Natural killer cell (primary cell): ENCODE data around the gene BCL2L1. TPM values are rescaled to one million over a fixed set of nuclear protein-coding genes. Genes with fewer than 3 reads are reported as not detected.

Source experiments
- ATAC-seq, 3 donors: fragments of 150-1000 bp in 2 of 3; fragments of 200-7000 bp in 1 of 3; cut with Tn5 transposase; 1 replicate in 1 of 3; 2 replicates in 2 of 3; pipeline ENCODE4 v1.10.0; 2021; ENCODE audit warnings: mild to moderate bottlenecking in 2 of 3, moderate library complexity in 2 of 3
- DNase-seq, 2 donors: peaks; one replicate each; pipeline versions ENCODE4 v3.0.0 to v3.0.0-alpha.2; 2013 to 2021; ENCODE audit warnings: mixed read lengths in 1 of 2
- H3K27ac ChIP-seq: one replicate; pipeline ENCODE4 v1.5.1; 2013; ENCODE audit warnings: mild to moderate bottlenecking, low read length
- H3K27me3 ChIP-seq: one replicate; pipeline ENCODE4 v1.6.1; 2013; ENCODE audit warnings: low read length; ENCODE audit not compliant: control insufficient read depth, insufficient read depth
- H3K36me3 ChIP-seq: one replicate; pipeline ENCODE4 v1.6.1; 2013; ENCODE audit warnings: low read length; ENCODE audit not compliant: control insufficient read depth, insufficient read depth
- H3K4me1 ChIP-seq: one replicate; pipeline ENCODE4 v1.6.1; 2013; ENCODE audit warnings: low read length; ENCODE audit not compliant: control insufficient read depth, insufficient read depth
- H3K4me3 ChIP-seq: one replicate; pipeline ENCODE4 v1.5.1; 2013; ENCODE audit warnings: low read length
- H3K9me3 ChIP-seq: one replicate; pipeline ENCODE4 v1.6.1; 2013; ENCODE audit warnings: low read length; ENCODE audit not compliant: control insufficient read depth, insufficient read depth
- H3K27ac Mint-ChIP-seq, 2 donors: one replicate each; pipeline ENCODE4 v1.8.0; 2022; ENCODE audit warnings: mild to moderate bottlenecking in 2 of 2, mixed read lengths in 2 of 2, moderate library complexity in 1 of 2
- H3K27me3 Mint-ChIP-seq, 2 donors: one replicate each; pipeline ENCODE4 v1.8.0; 2022; ENCODE audit warnings: low read depth in 2 of 2, mixed read lengths in 2 of 2
- H3K36me3 Mint-ChIP-seq: one replicate; pipeline ENCODE4 v1.8.0; 2022; ENCODE audit warnings: mixed read lengths
- H3K4me1 Mint-ChIP-seq, 2 donors: one replicate each; pipeline ENCODE4 v1.8.0; 2022; ENCODE audit warnings: mixed read lengths in 2 of 2
- H3K4me3 Mint-ChIP-seq: one replicate; pipeline ENCODE4 v1.8.0; 2022; ENCODE audit warnings: mild to moderate bottlenecking, moderate library complexity, mixed read lengths
- H3K9me3 Mint-ChIP-seq, 2 donors: one replicate each; pipeline ENCODE4 v1.8.0; 2022; ENCODE audit warnings: mixed read lengths in 2 of 2
- CTCF ChIP-seq: fragments of 200-600 bp; IDR thresholded peaks from one replicate; pipeline ENCODE4 v1.8.0; 2022; ENCODE audit warnings: antibody characterized with exemption
- WGBS: methylation state at CpG from one replicate; pipeline ENCODE4 v1.1.7; 2013; ENCODE audit warnings: missing lambda C conversion rate; ENCODE audit not compliant: insufficient coverage; 5-methylcytosine and 5-hydroxymethylcytosine counted together
- intact Hi-C: fragments of 100-400 bp; cut with micrococcal nuclease; formaldehyde crosslinking; loops from one replicate; pipeline ENCODE4 v1.14.2; 2022
- total RNA-seq, 4 donors: library from RNA; stranded (reverse); fragments of 120-200 nt in 1 of 4; gene quantifications; one replicate each; pipeline versions ENCODE4 v1.2.3 to v1.2.4, GENCODE V29; 2013 to 2022

The BCL2L1 gene
- total RNA-seq, 3 donors from 2014 or later (not counting 1 experiment from before 2014, with no cell fraction given): 67.4 to 92.6 (median 78.6) TPM

GRCh38 chr20:31759836-31760518 lies 37.3 kb upstream of the BCL2L1 start:
- H3K36me3 Mint-ChIP-seq: no peaks in the 10 kb centered on the region
- no peak for TF ChIP-seq CTCF
- no peaks in the 10 kb centered on the region for H3K27me3 Mint-ChIP-seq
- H3K4me3 Mint-ChIP-seq: no peak overlapping the region
- intact Hi-C loops: no loop called here
- Histone ChIP-seq H3K4me1 (no peaks in the 10 kb centered on the region), H3K27me3 (no peaks in the 10 kb centered on the region), H3K4me3 (no peak overlapping the region), H3K9me3 (no peaks in the 10 kb centered on the region), H3K36me3 (no peaks in the 10 kb centered on the region), H3K27ac (no peak overlapping the region)
- DNase-seq (no peak), ATAC-seq (no peak)
- no peaks in the 10 kb centered on the region for H3K4me1 Mint-ChIP-seq
- no peak overlapping the region for H3K27ac Mint-ChIP-seq
- H3K9me3 Mint-ChIP-seq: no peaks in the 10 kb centered on the region
- WGBS: 100% methylated on average over 2 of the region's 2 CpGs

GRCh38 chr20:31758991-31759390 lies 36.3 kb upstream of the BCL2L1 start:
- TF ChIP-seq CTCF: no peak
- H3K27ac ChIP-seq: no peak overlapping the region
- no peaks in the 10 kb centered on the region for H3K27me3 Mint-ChIP-seq
- no peak overlapping the region for H3K4me3 ChIP-seq
- H3K9me3 ChIP-seq: no peaks in the 10 kb centered on the region
- intact Hi-C loops: no loop called here
- DNase-seq (no peak), ATAC-seq (no peak)
- no peak overlapping the region for H3K4me3 Mint-ChIP-seq
- no peaks in the 10 kb centered on the region for H3K4me1 Mint-ChIP-seq
- H3K27ac Mint-ChIP-seq: no peak overlapping the region
- no peaks in the 10 kb centered on the region for H3K36me3 ChIP-seq
- no peaks in the 10 kb centered on the region for H3K4me1 ChIP-seq
- no peaks in the 10 kb centered on the region for H3K27me3 ChIP-seq
- no peaks in the 10 kb centered on the region for H3K9me3 Mint-ChIP-seq
- no peaks in the 10 kb centered on the region for H3K36me3 Mint-ChIP-seq

GRCh38 chr20:31758521-31758920 lies 35.9 kb upstream of the BCL2L1 start:
- H3K4me1 Mint-ChIP-seq: no peaks in the 10 kb centered on the region
- H3K27me3 ChIP-seq: no peaks in the 10 kb centered on the region
- 99% methylated on average over 4 of the region's 4 CpGs for WGBS
- no peaks in the 10 kb centered on the region for H3K36me3 Mint-ChIP-seq
- no peaks in the 10 kb centered on the region for H3K36me3 ChIP-seq
- no peak overlapping the region for H3K4me3 Mint-ChIP-seq
- no peaks in the 10 kb centered on the region for H3K27me3 Mint-ChIP-seq
- no peak overlapping the region for H3K4me3 ChIP-seq
- no peak for TF ChIP-seq CTCF
- no peak overlapping the region for H3K27ac ChIP-seq
- H3K9me3 Mint-ChIP-seq: no peaks in the 10 kb centered on the region
- H3K27ac Mint-ChIP-seq: no peak overlapping the region
- H3K9me3 ChIP-seq: no peaks in the 10 kb centered on the region
- DNase-seq: no peak
- ATAC-seq: no peak
- no peaks in the 10 kb centered on the region for H3K4me1 ChIP-seq
- intact Hi-C loops: no loop called here

GRCh38 chr20:31757254-31757653 lies 34.6 kb upstream of the BCL2L1 start:
- intact Hi-C loops: no loop called here
- Mint-ChIP-seq H3K36me3 (no peaks in the 10 kb centered on the region), H3K9me3 (no peaks in the 10 kb centered on the region)

More at GRCh38 chr20:31757254-31757653, 34.6 kb upstream of the BCL2L1 start:
- Mint-ChIP-seq H3K4me1 (no peaks in the 10 kb centered on the region), H3K27me3 (no peaks in the 10 kb centered on the region), H3K4me3 (no peak overlapping the region), H3K27ac (no peak overlapping the region)
- ATAC-seq (no peak), DNase-seq (no peak)
- Histone ChIP-seq H3K27me3 (no peaks in the 10 kb centered on the region), H3K4me1 (no peaks in the 10 kb centered on the region), H3K9me3 (no peaks in the 10 kb centered on the region), H3K4me3 (no peak overlapping the region), H3K36me3 (no peaks in the 10 kb centered on the region), H3K27ac (no peak overlapping the region)
- TF ChIP-seq CTCF: no peak
- 98% methylated on average over 3 of the region's 3 CpGs for WGBS
